ENCODE results near the gene INAVA. TPM values are rescaled to one million over a fixed set of nuclear protein-coding genes. Genes with fewer than 3 reads are reported as not detected.
"Not testable (repeated sequence)": the region's sequence is repeated elsewhere in the genome, so short reads cannot be mapped to it uniquely, and the experiment has no call there.

Gene INAVA
- total RNA-seq, 1 donor from 2014 or later, result 23.7 TPM

DNA sequence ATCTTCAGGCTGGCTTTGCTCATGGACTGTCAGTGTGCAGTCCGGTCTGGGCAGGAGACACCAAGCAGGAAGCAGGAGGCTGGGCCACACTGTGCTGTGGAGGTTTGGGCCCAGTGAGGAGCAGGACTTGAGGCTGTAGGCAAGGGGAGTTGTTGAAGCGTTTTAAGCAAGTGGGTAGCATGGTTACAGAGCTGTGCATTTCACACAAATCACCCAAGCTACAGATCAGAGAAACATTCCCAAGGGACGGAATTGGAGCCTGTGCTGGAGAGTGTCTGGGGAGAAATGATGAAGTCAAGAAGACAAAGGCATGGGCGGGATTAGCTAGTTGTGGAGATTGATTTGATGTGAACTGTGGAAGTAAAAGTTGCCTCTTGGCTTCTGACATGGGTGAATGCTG lies 67.9 kb downstream of the INAVA start:
- Mint-ChIP-seq H3K9me3 (no peaks in the 10 kb centered on the region), H3K36me3 (no peaks in the 10 kb centered on the region), H3K4me3 (no peak overlapping the region), H3K27ac (no peak overlapping the region), H3K27me3 (ENCODE audit: insufficient read depth, low read depth) (peaks cover 18% of the 10 kb centered on the region), H3K4me1 (peaks cover 23% of the 10 kb centered on the region)
- H3K4me2 ChIP-seq, result no peak overlapping the region
- H4K20me1 ChIP-seq (ENCODE audit: low read depth), result no peaks in the 10 kb centered on the region
- H3K79me2 ChIP-seq (ENCODE audit: low read depth), result no peaks in the 10 kb centered on the region
- TF ChIP-seq, protein P1, sequence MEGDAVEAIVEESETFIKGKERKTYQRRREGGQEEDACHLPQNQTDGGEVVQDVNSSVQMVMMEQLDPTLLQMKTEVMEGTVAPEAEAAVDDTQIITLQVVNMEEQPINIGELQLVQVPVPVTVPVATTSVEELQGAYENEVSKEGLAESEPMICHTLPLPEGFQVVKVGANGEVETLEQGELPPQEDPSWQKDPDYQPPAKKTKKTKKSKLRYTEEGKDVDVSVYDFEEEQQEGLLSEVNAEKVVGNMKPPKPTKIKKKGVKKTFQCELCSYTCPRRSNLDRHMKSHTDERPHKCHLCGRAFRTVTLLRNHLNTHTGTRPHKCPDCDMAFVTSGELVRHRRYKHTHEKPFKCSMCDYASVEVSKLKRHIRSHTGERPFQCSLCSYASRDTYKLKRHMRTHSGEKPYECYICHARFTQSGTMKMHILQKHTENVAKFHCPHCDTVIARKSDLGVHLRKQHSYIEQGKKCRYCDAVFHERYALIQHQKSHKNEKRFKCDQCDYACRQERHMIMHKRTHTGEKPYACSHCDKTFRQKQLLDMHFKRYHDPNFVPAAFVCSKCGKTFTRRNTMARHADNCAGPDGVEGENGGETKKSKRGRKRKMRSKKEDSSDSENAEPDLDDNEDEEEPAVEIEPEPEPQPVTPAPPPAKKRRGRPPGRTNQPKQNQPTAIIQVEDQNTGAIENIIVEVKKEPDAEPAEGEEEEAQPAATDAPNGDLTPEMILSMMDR (IDR thresholded peaks at IDR 0.05), result no peak
- TF ChIP-seq EZH2phosphoT487 (IDR thresholded peaks at IDR 0.05), result no peak
- TF ChIP-seq EZH2 (IDR thresholded peaks at IDR 0.05), result no peak
- H3K4me1 ChIP-seq, result peaks cover 12% of the 10 kb centered on the region
- no peak for DNase-seq (ENCODE audit: low spot score)
- H3F3A ChIP-seq (ENCODE audit: low read depth), result peaks cover 4% of the 10 kb centered on the region
- no peaks in the 10 kb centered on the region for H3K36me3 ChIP-seq
- H3K4me3 ChIP-seq, result no peak overlapping the region
- H3K27me3 ChIP-seq, result no peaks in the 10 kb centered on the region
- H3K9me3 ChIP-seq (ENCODE audit: low read depth), result no peaks in the 10 kb centered on the region
- no peak overlapping the region for H2AFZ ChIP-seq (replicated peaks)
- no peak overlapping the region for H3K27ac ChIP-seq
- H3K9ac ChIP-seq, result no peak overlapping the region

DNA sequence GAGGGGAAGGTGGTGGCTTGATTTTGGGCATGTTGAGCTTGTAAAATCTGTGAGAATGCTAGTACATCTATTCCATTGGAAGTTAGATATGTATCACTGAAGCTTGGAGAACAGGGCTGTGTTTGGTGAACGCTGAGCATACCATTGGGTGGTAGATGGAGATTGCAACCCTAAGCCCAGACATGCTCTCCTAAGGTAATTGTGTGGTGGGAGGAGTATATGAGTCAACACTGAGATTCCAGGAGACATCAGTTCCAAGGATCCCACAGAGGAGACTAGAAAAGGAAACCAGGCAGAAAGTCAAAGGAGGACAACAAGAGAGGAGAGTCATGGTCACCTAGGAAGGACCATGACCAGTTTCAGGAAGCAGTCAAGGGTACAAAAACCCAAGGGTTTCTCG lies 68.4 kb downstream of the INAVA start:
- Histone ChIP-seq H4K20me1 (ENCODE audit: low read depth) (no peaks in the 10 kb centered on the region), H3K9me3 (ENCODE audit: low read depth) (no peaks in the 10 kb centered on the region), H3K27me3 (no peaks in the 10 kb centered on the region), H3K9ac (no peak overlapping the region), H3K79me2 (ENCODE audit: low read depth) (no peaks in the 10 kb centered on the region), H3K4me2 (no peak overlapping the region), H3K4me3 (no peak overlapping the region), H3F3A (ENCODE audit: low read depth) (peaks cover 4% of the 10 kb centered on the region), H2AFZ (replicated peaks) (no peak overlapping the region), H3K27ac (no peak overlapping the region), H3K36me3 (no peaks in the 10 kb centered on the region), H3K4me1 (peaks cover 12% of the 10 kb centered on the region)
- no peak for DNase-seq (ENCODE audit: low spot score)
- Mint-ChIP-seq H3K27ac (no peak overlapping the region), H3K36me3 (no peaks in the 10 kb centered on the region), H3K4me1 (peaks cover 23% of the 10 kb centered on the region), H3K4me3 (no peak overlapping the region), H3K9me3 (no peaks in the 10 kb centered on the region), H3K27me3 (ENCODE audit: insufficient read depth, low read depth) (peaks cover 18% of the 10 kb centered on the region)
- TF ChIP-seq EZH2phosphoT487 (IDR thresholded peaks at IDR 0.05) (no peak), EZH2 (IDR thresholded peaks at IDR 0.05) (no peak)
- TF ChIP-seq, protein P1 (IDR thresholded peaks at IDR 0.05), result no peak

DNA sequence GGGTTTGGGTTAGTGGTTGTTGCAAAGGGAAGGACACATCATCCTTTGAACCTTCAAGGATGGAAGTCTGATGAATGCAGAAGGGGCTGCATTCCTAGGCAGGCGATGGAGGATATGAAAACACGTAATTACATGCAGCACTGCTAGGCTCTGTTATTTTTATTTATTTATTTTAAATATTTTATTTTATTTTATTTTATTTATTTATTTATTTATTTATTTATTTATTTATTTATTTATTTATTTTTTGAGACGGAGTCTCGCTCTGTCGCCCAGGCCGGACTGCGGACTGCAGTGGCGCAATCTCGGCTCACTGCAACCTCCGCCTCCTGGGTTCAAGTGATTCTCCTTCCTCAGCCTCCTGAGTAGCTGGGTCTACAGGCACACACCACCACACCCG lies 69.2 kb downstream of the INAVA start:
- H3K9me3 ChIP-seq (ENCODE audit: low read depth); H3K27ac Mint-ChIP-seq; H2AFZ ChIP-seq (replicated peaks); H3K36me3 Mint-ChIP-seq; H3K4me3 Mint-ChIP-seq; H3K4me2 ChIP-seq; H3K9me3 Mint-ChIP-seq; H3K9ac ChIP-seq; H3K27me3 ChIP-seq; H3K79me2 ChIP-seq (ENCODE audit: low read depth); H3K27ac ChIP-seq; H3F3A ChIP-seq (ENCODE audit: low read depth); H4K20me1 ChIP-seq (ENCODE audit: low read depth); DNase-seq (ENCODE audit: low spot score); H3K36me3 ChIP-seq; H3K4me3 ChIP-seq: not testable (repeated sequence)
- H3K27me3 Mint-ChIP-seq (ENCODE audit: insufficient read depth, low read depth), result peaks cover 18% of the 10 kb centered on the region
- H3K4me1 Mint-ChIP-seq, result peaks cover 26% of the 10 kb centered on the region
- H3K4me1 ChIP-seq, result peaks cover 12% of the 10 kb centered on the region

Small RNA genes lying within 50 kb of the gene (small RNA-seq; reads per million reads assigned to genes)
- gene RNU6-704P, result not detected

Other genes starting within 250 kb of the INAVA start
- gene DDX59, start 225.0 kb upstream of the INAVA start, total RNA-seq (ENCODE audit: low replicate concordance), result 27.9 and 40.7 TPM in 2 replicates
- 28.2 and 43.9 TPM in 2 replicates for gene CAMSAP2, start 156.0 kb upstream of the INAVA start, total RNA-seq (ENCODE audit: low replicate concordance)
- not detected in 2 replicates for gene GPR25, start 21.9 kb upstream of the INAVA start, total RNA-seq (ENCODE audit: low replicate concordance)
- gene KIF21B, start 128.8 kb downstream of the INAVA start, total RNA-seq (ENCODE audit: low replicate concordance), result 6.4 and 15.6 TPM in 2 replicates
- 0.11 and 0.12 TPM in 2 replicates for gene CACNA1S, start 217.5 kb downstream of the INAVA start, total RNA-seq (ENCODE audit: low replicate concordance)
- gene ASCL5, start 232.3 kb downstream of the INAVA start, total RNA-seq (ENCODE audit: low replicate concordance), result not detected in 2 replicates

Data from neural progenitor cell (in vitro differentiated cells).